ENCODE measurements around the gene VRK2.

VRK2 gene

GRCh38 chr2:58046585-58047372 is at the start of gene VRK2:
Gene VRK2 (plus strand): TSS chr2:58046806. CDS start chr2:58048832, 2,026 bp downstream.
- FAIRE-seq: no peak

GRCh38 chr2:58006256-58006951 is 40.2 kb upstream of the VRK2 start:
- FAIRE-seq: no peak

- no peak for FAIRE-seq
Observed at GRCh38 chr2:58006952-58007284, 39.7 kb upstream of the VRK2 start.

- FAIRE-seq: no peak
Observed at GRCh38 chr2:58010599-58010998, 36.0 kb upstream of the VRK2 start.

GRCh38 chr2:58019229-58019628 is 27.4 kb upstream of the VRK2 start:
- FAIRE-seq: no peak

- FAIRE-seq: no peak
Observed at GRCh38 chr2:58025150-58025933, 21.3 kb upstream of the VRK2 start.

- FAIRE-seq: no peak
Observed at GRCh38 chr2:58027029-58027428, 19.6 kb upstream of the VRK2 start.

GRCh38 chr2:58030771-58031170 is 15.8 kb upstream of the VRK2 start:
- no peak for FAIRE-seq

- no peak for FAIRE-seq
Observed at GRCh38 chr2:58032016-58032763, 14.4 kb upstream of the VRK2 start.

- no peak for FAIRE-seq
Observed at GRCh38 chr2:58032764-58033080, 13.9 kb upstream of the VRK2 start.

GRCh38 chr2:58033530-58033929 is 13.1 kb upstream of the VRK2 start:
- no peak for FAIRE-seq

GRCh38 chr2:58035352-58035751 is 11.3 kb upstream of the VRK2 start:
- no peak for FAIRE-seq

GRCh38 chr2:58039170-58039611 is 7.4 kb upstream of the VRK2 start:
- no peak for FAIRE-seq

GRCh38 chr2:58042486-58042970 is 4.1 kb upstream of the VRK2 start:
- no peak for FAIRE-seq

GRCh38 chr2:58044145-58044544 is 2.5 kb upstream of the VRK2 start:
- FAIRE-seq: no peak

GRCh38 chr2:58045580-58046334 is 849 bp upstream of the VRK2 start:
- FAIRE-seq: no peak

GRCh38 chr2:58046335-58046584 is 346 bp upstream of the VRK2 start:
- FAIRE-seq: no peak

GRCh38 chr2:58047373-58047935 is 848 bp downstream of the VRK2 start:
- FAIRE-seq: no peak

GRCh38 chr2:58047961-58048360 is 1.4 kb downstream of the VRK2 start:
- FAIRE-seq: no peak

- no peak for FAIRE-seq
Observed at GRCh38 chr2:58051445-58051844, 4.8 kb downstream of the VRK2 start.

GRCh38 chr2:58052978-58053377 is 6.4 kb downstream of the VRK2 start:
- no peak for FAIRE-seq

- no peak for FAIRE-seq
Observed at GRCh38 chr2:58054264-58054663, 7.7 kb downstream of the VRK2 start.

All from A204.1 (cell line).